GM12872 (cell line): ENCODE measurements around the gene ERAL1.

ENCODE experiments used
- CTCF ChIP-seq: IDR thresholded peaks from 3 replicates; pipeline ENCODE4 v1.5.1; 2011; ENCODE audit warnings: low read depth, mild to moderate bottlenecking, low read length, moderate library complexity; ENCODE audit not compliant: insufficient read depth

Gene ERAL1

GRCh38 chr17:28841901-28842281 is 12.9 kb upstream of the ERAL1 start:
- TF ChIP-seq CTCF: no peak

- no peak for TF ChIP-seq CTCF
Measured at GRCh38 chr17:28842282-28843012, 12.4 kb upstream of the ERAL1 start, which contains the start of gene FAM222B. Gene FAM222B (minus strand): TSS chr17:28842790. CDS start chr17:28766667, 76,123 bp downstream.

GRCh38 chr17:28843816-28844148 is 11.0 kb upstream of the ERAL1 start:
- no peak for TF ChIP-seq CTCF

- TF ChIP-seq CTCF: no peak
Measured at GRCh38 chr17:28846231-28846630, 8.6 kb upstream of the ERAL1 start.

- peak; percentile 63 for TF ChIP-seq CTCF
Measured at GRCh38 chr17:28848667-28849066, 6.1 kb upstream of the ERAL1 start.

- no peak for TF ChIP-seq CTCF
Measured at GRCh38 chr17:28849281-28849680, 5.5 kb upstream of the ERAL1 start.

GRCh38 chr17:28853295-28853694 is 1.5 kb upstream of the ERAL1 start:
- no peak for TF ChIP-seq CTCF

- TF ChIP-seq CTCF: no peak
Measured at GRCh38 chr17:28855336-28855679, 492 bp downstream of the ERAL1 start.
